HG02884 (cell line): ENCODE measurements around the gene SLC25A46.
"Not testable (repeated sequence)": the region's sequence is repeated elsewhere in the genome, so short reads cannot be mapped to it uniquely, and the experiment has no call there.

Experiments
- ATAC-seq: cut with Tn5 transposase; IDR thresholded peaks from one replicate; pipeline ENCODE4 v1.9.1; 2021; ENCODE audit warnings: mild to moderate bottlenecking, moderate library complexity; ENCODE audit not compliant: unreplicated experiment

Gene SLC25A46

GRCh38 chr5:110738812-110739651 lies at the start of gene SLC25A46:
SLC25A46 (plus strand) TSS chr5:110739007; CDS start chr5:110739120, 113 bp downstream.
- peak; percentile 92 for ATAC-seq

GRCh38 chr5:110690587-110690986 lies 48.2 kb upstream of the SLC25A46 start:
- ATAC-seq: not testable (repeated sequence)

- ATAC-seq: not testable (repeated sequence)
Measured at GRCh38 chr5:110692669-110693068, 46.1 kb upstream of the SLC25A46 start.

- no peak for ATAC-seq
Measured at GRCh38 chr5:110702300-110702699, 36.5 kb upstream of the SLC25A46 start.

GRCh38 chr5:110702704-110703103 lies 36.1 kb upstream of the SLC25A46 start:
- no peak for ATAC-seq

- ATAC-seq: no peak
Measured at GRCh38 chr5:110703481-110703880, 35.3 kb upstream of the SLC25A46 start.

GRCh38 chr5:110705349-110705748 lies 33.5 kb upstream of the SLC25A46 start:
- ATAC-seq: no peak

- ATAC-seq: no peak
Measured at GRCh38 chr5:110707260-110707844, 31.5 kb upstream of the SLC25A46 start.

GRCh38 chr5:110716247-110717245 lies 22.3 kb upstream of the SLC25A46 start:
- peak; percentile 90 for ATAC-seq

- no peak for ATAC-seq
Measured at GRCh38 chr5:110718311-110718710, 20.5 kb upstream of the SLC25A46 start.

GRCh38 chr5:110726249-110727024 lies 12.4 kb upstream of the SLC25A46 start, which contains the start of gene TMEM232:
TMEM232 (minus strand) TSS chr5:110726671; CDS start chr5:110667352, 59,319 bp downstream.
- ATAC-seq: peak; percentile 100

- ATAC-seq: peak; percentile 52
Measured at GRCh38 chr5:110727025-110727314, 11.8 kb upstream of the SLC25A46 start.

- ATAC-seq: not testable (repeated sequence)
Measured at GRCh38 chr5:110731499-110731898, 7.3 kb upstream of the SLC25A46 start.

GRCh38 chr5:110734101-110734500 lies 4.7 kb upstream of the SLC25A46 start:
- ATAC-seq: no peak

GRCh38 chr5:110735556-110735955 lies 3.3 kb upstream of the SLC25A46 start:
- ATAC-seq: no peak

GRCh38 chr5:110736753-110737152 lies 2.1 kb upstream of the SLC25A46 start:
- no peak for ATAC-seq

- peak; percentile 59 for ATAC-seq
Measured at GRCh38 chr5:110738503-110738811, 350 bp upstream of the SLC25A46 start.

- ATAC-seq: peak; percentile 96
Measured at GRCh38 chr5:110751902-110752762, 13.3 kb downstream of the SLC25A46 start.

GRCh38 chr5:110752953-110753352 lies 14.1 kb downstream of the SLC25A46 start:
- peak; percentile 19 for ATAC-seq

GRCh38 chr5:110753600-110753999 lies 14.8 kb downstream of the SLC25A46 start:
- ATAC-seq: no peak
